Osteocyte (in vitro differentiated cells): ENCODE results near the gene ATP2C2. TPM values are rescaled to one million over a fixed set of nuclear protein-coding genes. Genes with fewer than 3 reads are reported as not detected.

Source experiments
- DNase-seq: peaks from one replicate; pipeline ENCODE4 v3.0.0; 2021; ENCODE audit warnings: mixed read lengths; ENCODE audit not compliant: unreplicated experiment; ENCODE audit errors: extremely low spot score
- H3K27ac Mint-ChIP-seq: one replicate; pipeline ENCODE4 v1.8.0; 2021; ENCODE audit warnings: mild to moderate bottlenecking, mixed read lengths; ENCODE audit not compliant: unreplicated experiment
- H3K27me3 Mint-ChIP-seq: one replicate; pipeline ENCODE4 v1.8.0; 2021; ENCODE audit warnings: mixed read lengths; ENCODE audit not compliant: unreplicated experiment
- H3K36me3 Mint-ChIP-seq: one replicate; pipeline ENCODE4 v1.8.0; 2021; ENCODE audit warnings: mixed read lengths; ENCODE audit not compliant: unreplicated experiment
- H3K4me1 Mint-ChIP-seq: one replicate; pipeline ENCODE4 v1.8.0; 2021; ENCODE audit warnings: mixed read lengths; ENCODE audit not compliant: unreplicated experiment
- H3K4me3 Mint-ChIP-seq: one replicate; pipeline ENCODE4 v1.8.0; 2021; ENCODE audit warnings: mild to moderate bottlenecking, moderate library complexity, mixed read lengths; ENCODE audit not compliant: unreplicated experiment
- H3K9me3 Mint-ChIP-seq: one replicate; pipeline ENCODE4 v1.8.0; 2021; ENCODE audit warnings: mixed read lengths; ENCODE audit not compliant: unreplicated experiment
- total RNA-seq: library from RNA; stranded (reverse); gene quantifications from 2 replicates; pipeline ENCODE4 v1.2.1, GENCODE V29; 2021
- TF ChIP-seq, protein P1 (sequence below): fragments of 200-600 bp; sonication (generic); IDR thresholded peaks from 2 replicates; pipeline ENCODE4 v1.5.0; 2021; ENCODE audit warnings: antibody characterized with exemption, mild to moderate bottlenecking, moderate library complexity

Gene ATP2C2
- total RNA-seq, 1 donor from 2014 or later, result not detected

DNA sequence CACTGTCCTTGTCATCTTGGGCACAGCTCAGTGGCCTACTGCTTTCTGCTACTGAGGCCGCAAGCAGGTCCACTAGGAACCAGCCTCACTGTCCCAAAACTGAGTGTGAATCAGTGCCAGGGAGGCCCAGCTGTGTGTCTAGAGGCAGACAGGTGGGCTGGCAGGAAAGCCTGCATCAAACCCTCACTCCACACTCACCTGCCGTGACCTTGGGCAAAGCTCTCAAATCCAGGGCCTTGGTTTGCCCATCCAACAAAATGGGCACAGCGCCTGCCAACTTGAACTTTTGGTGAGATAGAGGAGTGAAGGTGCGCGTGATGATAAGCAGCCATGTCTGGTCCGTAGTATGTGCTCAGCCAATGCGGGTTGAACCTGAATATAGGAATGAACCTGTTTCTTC, 14.8 kb downstream of the ATP2C2 start:
- Mint-ChIP-seq H3K27ac (no peak overlapping the region), H3K27me3 (peaks cover 17% of the 10 kb centered on the region), H3K4me1 (no peaks in the 10 kb centered on the region), H3K9me3 (no peaks in the 10 kb centered on the region), H3K4me3 (no peak overlapping the region), H3K36me3 (no peaks in the 10 kb centered on the region)
- DNase-seq, result no peak
- TF ChIP-seq, protein P1, sequence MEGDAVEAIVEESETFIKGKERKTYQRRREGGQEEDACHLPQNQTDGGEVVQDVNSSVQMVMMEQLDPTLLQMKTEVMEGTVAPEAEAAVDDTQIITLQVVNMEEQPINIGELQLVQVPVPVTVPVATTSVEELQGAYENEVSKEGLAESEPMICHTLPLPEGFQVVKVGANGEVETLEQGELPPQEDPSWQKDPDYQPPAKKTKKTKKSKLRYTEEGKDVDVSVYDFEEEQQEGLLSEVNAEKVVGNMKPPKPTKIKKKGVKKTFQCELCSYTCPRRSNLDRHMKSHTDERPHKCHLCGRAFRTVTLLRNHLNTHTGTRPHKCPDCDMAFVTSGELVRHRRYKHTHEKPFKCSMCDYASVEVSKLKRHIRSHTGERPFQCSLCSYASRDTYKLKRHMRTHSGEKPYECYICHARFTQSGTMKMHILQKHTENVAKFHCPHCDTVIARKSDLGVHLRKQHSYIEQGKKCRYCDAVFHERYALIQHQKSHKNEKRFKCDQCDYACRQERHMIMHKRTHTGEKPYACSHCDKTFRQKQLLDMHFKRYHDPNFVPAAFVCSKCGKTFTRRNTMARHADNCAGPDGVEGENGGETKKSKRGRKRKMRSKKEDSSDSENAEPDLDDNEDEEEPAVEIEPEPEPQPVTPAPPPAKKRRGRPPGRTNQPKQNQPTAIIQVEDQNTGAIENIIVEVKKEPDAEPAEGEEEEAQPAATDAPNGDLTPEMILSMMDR, result no peak

DNA sequence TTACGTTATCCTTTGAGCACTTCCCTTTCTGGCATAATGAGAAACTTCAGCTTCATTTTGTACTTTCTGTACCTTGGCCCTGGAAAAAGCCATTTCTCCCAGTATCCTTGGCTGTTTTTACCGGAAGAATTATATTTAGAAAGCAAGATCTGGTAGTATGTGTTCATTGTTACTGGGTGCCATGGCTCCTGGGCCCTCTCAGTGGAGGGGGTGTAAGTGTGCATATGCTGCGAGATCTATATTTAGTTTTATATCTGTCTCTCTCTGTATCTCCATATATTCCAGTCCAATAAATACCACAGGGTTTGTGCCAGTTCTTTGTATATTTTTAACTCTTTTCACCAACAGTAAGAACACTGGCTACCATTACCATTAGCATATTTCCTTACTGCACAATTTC, 17.7 kb downstream of the ATP2C2 start:
- Mint-ChIP-seq H3K4me3 (no peak overlapping the region), H3K4me1 (no peaks in the 10 kb centered on the region), H3K27ac (no peak overlapping the region), H3K27me3 (peaks cover 15% of the 10 kb centered on the region), H3K9me3 (no peaks in the 10 kb centered on the region), H3K36me3 (no peaks in the 10 kb centered on the region)
- TF ChIP-seq, protein P1, result no peak
- DNase-seq, result no peak

DNA sequence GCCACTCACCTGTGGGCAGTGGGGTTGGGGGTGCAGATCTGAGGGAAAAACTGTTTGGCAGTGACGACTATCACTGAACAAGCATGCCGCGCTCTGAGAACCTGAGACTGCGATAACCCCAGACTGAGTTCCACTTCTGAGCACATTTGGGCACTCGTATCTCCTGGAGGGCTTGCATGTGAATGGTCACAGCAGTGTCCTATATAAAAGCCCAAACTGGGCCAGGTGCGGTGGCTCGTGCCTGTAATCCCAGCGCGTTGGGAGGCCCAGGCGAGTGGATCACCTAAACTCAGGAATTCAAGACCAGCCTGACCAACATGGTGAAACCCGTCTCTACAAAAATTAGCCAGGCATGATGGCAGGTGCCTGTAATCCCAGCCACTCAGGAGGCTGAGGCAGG, 18.7 kb downstream of the ATP2C2 start:
- Mint-ChIP-seq H3K9me3 (no peaks in the 10 kb centered on the region), H3K27ac (no peak overlapping the region), H3K27me3 (peaks cover 15% of the 10 kb centered on the region), H3K4me3 (no peak overlapping the region), H3K36me3 (no peaks in the 10 kb centered on the region), H3K4me1 (no peaks in the 10 kb centered on the region)
- DNase-seq, result no peak
- TF ChIP-seq, protein P1, result no peak

DNA sequence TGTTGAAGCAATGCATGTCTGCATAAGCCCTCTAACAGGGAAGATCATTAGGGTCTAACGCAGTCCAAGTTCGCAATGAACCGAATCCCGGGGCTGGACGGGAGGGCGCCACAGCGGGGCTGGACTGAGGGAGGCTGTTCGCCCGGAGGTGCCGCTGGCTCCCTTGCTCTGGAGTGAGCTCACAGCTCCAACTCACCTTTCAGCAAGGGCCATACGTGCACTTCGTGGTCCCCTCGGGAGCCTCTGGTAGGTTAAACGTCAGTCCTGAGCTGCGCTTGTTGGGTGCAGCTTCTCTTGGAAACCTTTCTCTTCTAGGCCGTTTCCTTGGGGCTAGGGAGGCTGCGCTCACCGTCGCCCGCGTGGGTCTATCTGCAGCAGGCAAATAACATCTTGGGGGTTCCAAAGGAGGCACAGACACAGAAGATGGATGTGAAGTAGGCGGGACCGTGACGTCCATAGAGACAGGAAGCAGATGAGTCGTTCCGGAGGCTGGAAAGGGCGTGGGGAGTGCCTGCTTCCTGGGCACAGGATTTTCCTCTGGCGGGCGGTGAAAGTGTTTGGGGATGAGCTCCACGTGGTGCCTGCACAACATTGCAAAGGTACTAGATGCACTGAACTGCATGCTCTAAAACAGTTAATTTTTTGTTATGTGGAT, 21.9 kb downstream of the ATP2C2 start:
- Mint-ChIP-seq H3K4me1 (no peaks in the 10 kb centered on the region), H3K9me3 (no peaks in the 10 kb centered on the region), H3K36me3 (no peaks in the 10 kb centered on the region), H3K27me3 (peaks cover 26% of the 10 kb centered on the region), H3K4me3 (no peak overlapping the region), H3K27ac (no peak overlapping the region)
- TF ChIP-seq, protein P1, result no peak
- no peak for DNase-seq

DNA sequence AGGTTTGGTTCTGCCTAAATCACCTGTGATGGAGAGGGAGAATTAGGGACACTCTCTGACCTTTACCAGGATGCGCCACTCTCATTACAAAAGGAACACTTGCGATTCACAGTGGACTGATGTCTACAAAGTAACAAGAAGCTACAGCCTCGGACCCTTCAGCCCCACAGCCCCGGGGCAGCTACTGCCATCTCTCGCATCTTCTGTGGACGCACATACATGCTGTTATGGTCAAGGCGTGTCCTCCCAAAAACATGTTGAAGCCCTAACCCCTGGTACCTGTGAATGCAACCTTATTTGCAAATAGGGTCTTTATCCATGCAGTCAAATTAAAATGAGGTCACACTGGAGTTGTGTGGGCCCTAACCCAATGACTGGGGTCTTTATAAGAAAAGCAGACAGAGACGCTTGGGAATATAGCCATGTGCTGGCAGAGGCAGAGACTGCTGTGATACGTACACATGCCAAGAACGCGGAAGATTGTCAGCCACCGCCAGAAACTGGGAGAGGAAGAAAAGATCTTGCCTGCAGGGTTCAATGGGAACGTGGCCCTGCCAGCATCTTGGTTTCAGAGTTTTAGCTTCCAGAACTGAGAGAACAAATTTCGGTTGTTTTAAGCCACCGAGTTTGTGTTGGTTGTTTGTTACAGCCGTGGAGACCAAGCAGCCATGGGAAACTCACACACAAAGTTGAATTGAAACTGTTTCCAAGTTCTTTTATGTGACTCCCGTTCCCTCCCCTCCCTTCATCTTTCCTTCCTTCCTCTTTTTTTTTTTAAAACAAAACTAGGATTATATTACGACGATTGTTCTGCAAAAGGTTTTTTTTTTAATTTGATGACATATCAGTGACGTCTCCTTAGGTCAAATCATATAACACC, 23.1 kb downstream of the ATP2C2 start:
- Mint-ChIP-seq H3K4me1 (no peaks in the 10 kb centered on the region), H3K36me3 (no peaks in the 10 kb centered on the region), H3K27ac (no peak overlapping the region), H3K9me3 (no peaks in the 10 kb centered on the region), H3K4me3 (no peak overlapping the region), H3K27me3 (peaks cover 33% of the 10 kb centered on the region)
- DNase-seq, result no peak
- TF ChIP-seq, protein P1, result no peak
